ENCODE measurements around the gene SP100. TPM values are rescaled to one million over a fixed set of nuclear protein-coding genes. Genes with fewer than 3 reads are reported as not detected.

SP100 gene
- total and polyA plus RNA-seq, 2 of the 13 experiments (the other 11 are each of a cell fraction or from before 2014, with no cell fraction given), result 12.6 to 16.5 TPM

- TF ChIP-seq ZNF605 (CRISPR knock-in tag; IDR thresholded peaks at IDR 0.05) (no peak), ZSCAN12 (CRISPR knock-in tag; IDR thresholded peaks at IDR 0.05) (no peak), ZNF609 (CRISPR knock-in tag; IDR thresholded peaks at IDR 0.05; ENCODE audit: borderline replicate concordance) (peak; percentile 65; the same call in 1 of the 2 replicates), ZNF235 (CRISPR knock-in tag; IDR thresholded peaks at IDR 0.05; ENCODE audit: borderline replicate concordance) (no peak), ZSCAN5A (CRISPR knock-in tag; IDR thresholded peaks at IDR 0.05; ENCODE audit: borderline replicate concordance) (no peak), CCAR2 (optimal IDR thresholded peaks at IDR 0.05; ENCODE audit: low read depth, low read length) (no peak), RARG (CRISPR knock-in tag; IDR thresholded peaks at IDR 0.05; ENCODE audit: low read depth) (no peak), TFE3 (CRISPR knock-in tag; IDR thresholded peaks at IDR 0.05) (peak; percentile 18; the same call in 1 of the 2 replicates), ZNF720 (CRISPR knock-in tag; IDR thresholded peaks at IDR 0.05) (no peak), RFX1 (IDR thresholded peaks at IDR 0.05) (no peak), SIX1 (CRISPR knock-in tag; IDR thresholded peaks at IDR 0.05; ENCODE audit: borderline replicate concordance) (no peak), ZNF660 (CRISPR knock-in tag; IDR thresholded peaks at IDR 0.05; ENCODE audit: borderline replicate concordance, low read depth) (no peak), ZIK1 (CRISPR knock-in tag; IDR thresholded peaks at IDR 0.05; ENCODE audit: borderline replicate concordance, low read depth) (no peak; the same call in 1 of the 2 replicates), ZNF550 (CRISPR knock-in tag; IDR thresholded peaks at IDR 0.05; ENCODE audit: borderline replicate concordance) (no peak), ZNF503 (CRISPR knock-in tag; IDR thresholded peaks at IDR 0.05) (peak; percentile 63), ZNF879 (CRISPR knock-in tag; IDR thresholded peaks at IDR 0.05) (0 out of 2 replicates have a peak, but pooled peaks have one; percentile 87)
These were observed 4.2 kb upstream of the SP100 start (continued) for GRCh38 chr2:230411570-230412370.

Measured in HepG2 (cell line).